NCI-H146 (cell line): ENCODE results near the gene TRPM8.
A peak's percentile ranks its signal among the peaks of the same experiment; 100 is the strongest.
"Not testable (repeated sequence)": the region's sequence is repeated elsewhere in the genome, so short reads cannot be mapped to it uniquely, and the experiment has no call there.

Source experiments
- DNase-seq: peaks from one replicate; lab custom pipeline; 2025; lab: John Stamatoyannopoulos, UW

TRPM8 gene

GRCh38 chr2:233938676-233939370 is 21.6 kb downstream of the TRPM8 start:
- DNase-seq: no peak

GRCh38 chr2:233940376-233941276 is 23.5 kb downstream of the TRPM8 start:
- peak; percentile 9 for DNase-seq

GRCh38 chr2:233942731-233943130 is 25.6 kb downstream of the TRPM8 start:
- DNase-seq: no peak

GRCh38 chr2:233944269-233944668 is 27.1 kb downstream of the TRPM8 start:
- DNase-seq: no peak

- no peak for DNase-seq
Measured at GRCh38 chr2:233944722-233945121, 27.5 kb downstream of the TRPM8 start.

GRCh38 chr2:233945146-233945545 is 28.0 kb downstream of the TRPM8 start:
- no peak for DNase-seq

GRCh38 chr2:233950078-233950825 is 33.1 kb downstream of the TRPM8 start:
- DNase-seq: peak; percentile 41

GRCh38 chr2:233952335-233952734 is 35.2 kb downstream of the TRPM8 start:
- no peak for DNase-seq

- peak; percentile 90 for DNase-seq
Measured at GRCh38 chr2:233953087-233953801, 36.1 kb downstream of the TRPM8 start.

GRCh38 chr2:233960203-233960602 is 43.0 kb downstream of the TRPM8 start:
- no peak for DNase-seq

GRCh38 chr2:233961905-233962304 is 44.7 kb downstream of the TRPM8 start:
- no peak for DNase-seq

GRCh38 chr2:233964581-233964980 is 47.4 kb downstream of the TRPM8 start:
- DNase-seq: no peak

GRCh38 chr2:233965032-233965603 is 47.9 kb downstream of the TRPM8 start:
- no peak for DNase-seq

- DNase-seq: not testable (repeated sequence)
Measured at GRCh38 chr2:233965646-233966045, 48.5 kb downstream of the TRPM8 start.

GRCh38 chr2:233966388-233966787 is 49.2 kb downstream of the TRPM8 start:
- no peak for DNase-seq

GRCh38 chr2:233967164-233967563 is 50.0 kb downstream of the TRPM8 start:
- DNase-seq: no peak

GRCh38 chr2:233968556-233968955 is 51.4 kb downstream of the TRPM8 start:
- DNase-seq: no peak

- DNase-seq: not testable (repeated sequence)
Measured at GRCh38 chr2:233972460-233972859, 55.3 kb downstream of the TRPM8 start.

- DNase-seq: no peak
Measured at GRCh38 chr2:233972941-233973575, 55.9 kb downstream of the TRPM8 start.

GRCh38 chr2:233973786-233974185 is 56.6 kb downstream of the TRPM8 start:
- DNase-seq: no peak

- DNase-seq: no peak
Measured at GRCh38 chr2:233974530-233975071, 57.4 kb downstream of the TRPM8 start.
